ENCODE data around the gene XRCC4. TPM values are rescaled to one million over a fixed set of nuclear protein-coding genes. Genes with fewer than 3 reads are reported as not detected.

The XRCC4 gene
- total RNA-seq, 1 donor from 2014 or later = 45.6 TPM

DNA sequence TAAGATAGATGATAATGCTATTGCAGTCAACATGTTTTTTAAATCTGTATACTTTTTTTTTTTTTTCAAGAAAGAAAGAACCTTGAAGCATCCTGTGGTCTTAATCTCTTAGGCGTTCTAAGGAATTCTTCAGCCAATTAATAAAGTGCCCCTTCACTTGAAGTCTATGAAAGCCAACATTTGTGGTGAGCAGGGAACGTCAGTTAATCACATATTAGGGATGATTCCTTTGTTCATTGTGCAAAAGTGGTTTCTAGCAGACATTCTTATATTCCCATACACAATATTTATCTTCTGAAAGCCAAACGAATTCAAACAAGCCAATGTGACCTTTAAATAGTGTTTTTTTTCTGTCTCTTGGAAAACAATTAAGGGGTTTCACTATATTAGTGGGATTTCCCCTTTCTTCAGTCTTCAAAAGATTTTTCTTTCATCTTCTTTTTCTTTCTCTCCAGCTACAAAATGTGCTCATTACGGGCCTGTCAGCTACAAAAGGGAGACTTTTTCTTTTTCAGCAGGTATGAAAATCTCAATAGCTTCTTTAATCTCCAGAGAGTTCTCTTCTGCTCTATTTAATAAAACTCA is 40.3 kb upstream of the XRCC4 start:
- Histone ChIP-seq H4K20me1 (ENCODE audit: low read depth) (no peaks in the 10 kb centered on the region), H3K9ac (no peak overlapping the region), H2AFZ (replicated peaks) (no peak overlapping the region), H3F3A (ENCODE audit: low read depth) (no peaks in the 10 kb centered on the region), H3K27me3 (no peaks in the 10 kb centered on the region), H3K79me2 (ENCODE audit: low read depth) (no peaks in the 10 kb centered on the region), H3K4me2 (peak overlapping the region; percentile 15), H3K36me3 (no peaks in the 10 kb centered on the region), H3K27ac (peak overlapping the region; percentile 7), H3K4me3 (no peak overlapping the region), H3K9me3 (ENCODE audit: low read depth) (no peaks in the 10 kb centered on the region), H3K4me1 (peaks cover 33% of the 10 kb centered on the region)
- Mint-ChIP-seq H3K27me3 (ENCODE audit: insufficient read depth, low read depth) (peaks cover 3% of the 10 kb centered on the region), H3K36me3 (no peaks in the 10 kb centered on the region), H3K4me1 (peaks cover 39% of the 10 kb centered on the region), H3K27ac (no peak overlapping the region), H3K9me3 (peaks cover 1% of the 10 kb centered on the region), H3K4me3 (no peak overlapping the region)
- TF ChIP-seq EZH2 (IDR thresholded peaks at IDR 0.05) = no peak
- TF ChIP-seq CTCF (IDR thresholded peaks at IDR 0.05) = no peak
- no peak for TF ChIP-seq EZH2phosphoT487 (IDR thresholded peaks at IDR 0.05)
- DNase-seq (ENCODE audit: low spot score) = peak; percentile 32

GRCh38 chr5:83038924-83039323 is 38.4 kb upstream of the XRCC4 start:
- Mint-ChIP-seq H3K27ac (no peak overlapping the region), H3K27me3 (ENCODE audit: insufficient read depth, low read depth) (peaks cover 3% of the 10 kb centered on the region), H3K9me3 (no peaks in the 10 kb centered on the region), H3K4me3 (no peak overlapping the region), H3K36me3 (no peaks in the 10 kb centered on the region), H3K4me1 (peaks cover 39% of the 10 kb centered on the region)
- no peak for DNase-seq (ENCODE audit: low spot score)
- Histone ChIP-seq H3K36me3 (no peaks in the 10 kb centered on the region), H3K4me1 (peaks cover 33% of the 10 kb centered on the region), H3K79me2 (ENCODE audit: low read depth) (no peaks in the 10 kb centered on the region), H3K27me3 (no peaks in the 10 kb centered on the region), H3K9me3 (ENCODE audit: low read depth) (no peaks in the 10 kb centered on the region), H3F3A (ENCODE audit: low read depth) (no peaks in the 10 kb centered on the region), H3K4me2 (no peak overlapping the region), H3K9ac (no peak overlapping the region), H3K4me3 (no peak overlapping the region), H2AFZ (replicated peaks) (no peak overlapping the region), H3K27ac (no peak overlapping the region), H4K20me1 (ENCODE audit: low read depth) (no peaks in the 10 kb centered on the region)
- TF ChIP-seq CTCF (IDR thresholded peaks at IDR 0.05) (no peak), EZH2 (IDR thresholded peaks at IDR 0.05) (no peak), EZH2phosphoT487 (IDR thresholded peaks at IDR 0.05) (no peak)

- Histone ChIP-seq H2AFZ (replicated peaks) (no peak overlapping the region), H3K36me3 (no peaks in the 10 kb centered on the region), H3K9ac (no peak overlapping the region), H3K4me1 (peaks cover 5% of the 10 kb centered on the region), H3K27ac (no peak overlapping the region), H4K20me1 (ENCODE audit: low read depth) (no peaks in the 10 kb centered on the region), H3F3A (ENCODE audit: low read depth) (no peaks in the 10 kb centered on the region), H3K9me3 (ENCODE audit: low read depth) (no peaks in the 10 kb centered on the region), H3K4me2 (no peak overlapping the region), H3K27me3 (no peaks in the 10 kb centered on the region), H3K79me2 (ENCODE audit: low read depth) (no peaks in the 10 kb centered on the region), H3K4me3 (no peak overlapping the region)
- peaks cover 3% of the 10 kb centered on the region for H3K27me3 Mint-ChIP-seq (ENCODE audit: insufficient read depth, low read depth)
- no peak overlapping the region for H3K27ac Mint-ChIP-seq
- peaks cover 4% of the 10 kb centered on the region for H3K4me1 Mint-ChIP-seq
- no peaks in the 10 kb centered on the region for H3K9me3 Mint-ChIP-seq
- no peak for DNase-seq (ENCODE audit: low spot score)
- no peak for TF ChIP-seq CTCF (IDR thresholded peaks at IDR 0.05)
- TF ChIP-seq EZH2phosphoT487 (IDR thresholded peaks at IDR 0.05) = no peak
- no peak for TF ChIP-seq EZH2 (IDR thresholded peaks at IDR 0.05)
- no peak overlapping the region for H3K4me3 Mint-ChIP-seq
- peaks cover 4% of the 10 kb centered on the region for H3K36me3 Mint-ChIP-seq
These were observed 34.8 kb upstream of the XRCC4 start for GRCh38 chr5:83042507-83042906.

Measured in neural progenitor cell (in vitro differentiated cells).